HepG2 (cell line): ENCODE results near the gene CD163L1. TPM values are rescaled to one million over a fixed set of nuclear protein-coding genes. Genes with fewer than 3 reads are reported as not detected.
A peak's percentile ranks its signal among the peaks of the same experiment; 100 is the strongest.

ENCODE experiments used
- ARNT2 ChIP-seq: sonication (generic); formaldehyde crosslinking; IDR thresholded peaks from 2 replicates; pipeline ENCODE4 v1.8.0; 2022; ENCODE audit warnings: mild to moderate bottlenecking, low read depth, missing genetic modification reagents, moderate library complexity
- CSRNP2 ChIP-seq: sonication (generic); formaldehyde crosslinking; conservative IDR thresholded peaks from 2 replicates; pipeline ENCODE4 v1.8.0; 2022; ENCODE audit warnings: low read depth, missing genetic modification reagents
- ESRRA ChIP-seq: sonication (generic); formaldehyde crosslinking; IDR thresholded peaks from 2 replicates; pipeline ENCODE4 v1.5.1; 2020; ENCODE audit warnings: mild to moderate bottlenecking, low read depth, missing genetic modification reagents
- FOXO1 ChIP-seq: sonication (generic); formaldehyde crosslinking; IDR thresholded peaks from 2 replicates; pipeline ENCODE4 v1.4.0; 2020; ENCODE audit warnings: missing genetic modification reagents
- HNF4G ChIP-seq, 2 experiments: sonication (generic) in 1 of 2; formaldehyde crosslinking in 1 of 2; IDR thresholded peaks; 2 replicates each; pipeline versions ENCODE4 v1.4.0 to v1.6.1; 2011 to 2020; ENCODE audit warnings: borderline replicate concordance in 2 of 2, low read depth in 2 of 2, mild to moderate bottlenecking in 2 of 2, low read length in 1 of 2, missing genetic modification reagents in 1 of 2, moderate library complexity in 1 of 2
- MIER3 ChIP-seq: IDR thresholded peaks from 2 replicates; pipeline ENCODE4 v1.6.1; 2016; ENCODE audit warnings: missing compliant biosample characterization, borderline replicate concordance
- SETDB1 ChIP-seq: sonication (generic); formaldehyde crosslinking; IDR thresholded peaks from 2 replicates; pipeline ENCODE4 v1.5.1; 2020; ENCODE audit warnings: missing genetic modification reagents, mild to moderate bottlenecking, borderline replicate concordance
- TAF15 ChIP-seq: fragments of 200-400 bp; formaldehyde crosslinking; IDR thresholded peaks from one replicate; pipeline ENCODE4 v1.6.1; 2018; ENCODE audit warnings: mild to moderate bottlenecking, low read depth, low read length; ENCODE audit not compliant: poor library complexity, severe bottlenecking
- TBX3 ChIP-seq: fragments of 450-650 bp; IDR thresholded peaks from 2 replicates; pipeline ENCODE4 v1.6.1; 2017; ENCODE audit warnings: antibody characterized with exemption, mild to moderate bottlenecking, inconsistent platforms, borderline replicate concordance
- TEAD3 ChIP-seq: optimal IDR thresholded peaks from 2 replicates; pipeline ENCODE3; 2016; ENCODE audit warnings: borderline replicate concordance
- THAP9 ChIP-seq: sonication (generic); formaldehyde crosslinking; IDR thresholded peaks from 2 replicates; pipeline ENCODE4; 2020; ENCODE audit warnings: missing genetic modification reagents, mild to moderate bottlenecking, borderline replicate concordance
- YY1 ChIP-seq: IDR thresholded peaks from 2 replicates; pipeline ENCODE4 v1.6.1; 2011; ENCODE audit warnings: low read length, low read depth, moderate library complexity, mild to moderate bottlenecking; ENCODE audit not compliant: insufficient read depth, insufficient replicate concordance
- ZNF260 ChIP-seq: sonication (generic); formaldehyde crosslinking; IDR thresholded peaks from 2 replicates; pipeline ENCODE4 v1.4.0; 2020; ENCODE audit warnings: missing genetic modification reagents, low read depth, mild to moderate bottlenecking, borderline replicate concordance
- ZNF318 ChIP-seq: sonication (generic); formaldehyde crosslinking; IDR thresholded peaks from 2 replicates; pipeline ENCODE4 v1.4.0; 2020; ENCODE audit warnings: mild to moderate bottlenecking, missing genetic modification reagents
- ZNF773 ChIP-seq: sonication (generic); formaldehyde crosslinking; IDR thresholded peaks from 2 replicates; pipeline ENCODE4 v1.4.0; 2020; ENCODE audit warnings: missing genetic modification reagents, borderline replicate concordance
- polyA plus RNA-seq, 8 experiments: library from polyadenylated mRNA; depleted of rRNA in 3 of 8; stranded (reverse) in 7 of 8; unstranded in 1 of 8; fragments of >200 nt; fragmentation: Illumina TruSeq in 4 of 8; extraction: Trizol in 4 of 8; gene quantifications; 2 replicates each; pipeline versions ENCODE4 v1.2.1 to v1.2.3, GENCODE V29; 2011 to 2016; ENCODE audit warnings: low read depth in 4 of 8, missing spikeins in 1 of 8, mixed read lengths in 1 of 8; ENCODE audit not compliant: insufficient read depth in 1 of 8
- total RNA-seq, 5 experiments: library from RNA; depleted of rRNA; stranded (reverse); fragments of >200 nt; fragmentation: Illumina TruSeq; extraction: Trizol; gene quantifications; 2 replicates each; pipeline ENCODE4 v1.2.3, GENCODE V29; 2016; ENCODE audit warnings: low read depth in 1 of 5

The CD163L1 gene
- total and polyA plus RNA-seq, 2 of the 13 experiments (the other 11 are each of a cell fraction or from before 2014, with no cell fraction given) = 3.4 to 6.8 TPM

- no peak for TF ChIP-seq ZNF318
- no peak for TF ChIP-seq MIER3 (CRISPR knock-in tag)
- no peak for TF ChIP-seq SETDB1
- peak; percentile 80; the same call in 1 of the 2 replicates for TF ChIP-seq HNF4G (IDR thresholded peaks at IDR 0.05; ENCODE audit: borderline replicate concordance, low read depth, low read length)
- no peak for TF ChIP-seq HNF4G (CRISPR knock-in tag; IDR thresholded peaks at IDR 0.05; ENCODE audit: borderline replicate concordance, low read depth)
- TF ChIP-seq FOXO1 (CRISPR knock-in tag) = no peak
- TF ChIP-seq YY1 = no peak
- no peak for TF ChIP-seq TAF15
- TF ChIP-seq THAP9 (CRISPR knock-in tag) = no peak
- TF ChIP-seq ESRRA = peak; percentile 48; the same call in 1 of the 2 replicates
- no peak for TF ChIP-seq TBX3
- TF ChIP-seq ZNF260 (CRISPR knock-in tag) = no peak
- TF ChIP-seq ZNF773 (CRISPR knock-in tag) = no peak
- peak; percentile 50 for TF ChIP-seq TEAD3 (CRISPR knock-in tag)
- TF ChIP-seq ARNT2 (CRISPR knock-in tag) = no peak
- TF ChIP-seq CSRNP2 (CRISPR knock-in tag) = no peak
Observed at GRCh38 chr12:7374423-7375144, 69.4 kb downstream of the CD163L1 start (continued).
